GM18505 (cell line): ENCODE results near the gene PLB1.

Source experiments
- ATAC-seq: cut with Tn5 transposase; IDR thresholded peaks from one replicate; pipeline ENCODE4 v1.9.1; 2021; ENCODE audit not compliant: unreplicated experiment
- POLR2A ChIP-seq: IDR thresholded peaks from 4 replicates; pipeline ENCODE4 v1.6.1; 2011; ENCODE audit warnings: borderline replicate concordance; ENCODE audit not compliant: insufficient read depth, insufficient read length; ENCODE audit errors: extremely low read depth

The PLB1 gene

GRCh38 chr2:28495551-28496250 lies at the start of gene PLB1:
Gene PLB1, plus strand, starts transcription at chr2:28496060. Its CDS starts 55 bp downstream, at chr2:28496115.
- TF ChIP-seq POLR2A: no peak
- no peak for ATAC-seq

GRCh38 chr2:28446531-28446930 lies 49.3 kb upstream of the PLB1 start:
- no peak for ATAC-seq
- no peak for TF ChIP-seq POLR2A

GRCh38 chr2:28447086-28447485 lies 48.8 kb upstream of the PLB1 start:
- no peak for ATAC-seq
- no peak for TF ChIP-seq POLR2A

- no peak for TF ChIP-seq POLR2A
- no peak for ATAC-seq
Observed at GRCh38 chr2:28447943-28448792, 47.7 kb upstream of the PLB1 start.

- no peak for TF ChIP-seq POLR2A
- no peak for ATAC-seq
Observed at GRCh38 chr2:28448793-28449100, 47.1 kb upstream of the PLB1 start.

GRCh38 chr2:28449126-28449487 lies 46.8 kb upstream of the PLB1 start:
- no peak for ATAC-seq
- TF ChIP-seq POLR2A: no peak

- TF ChIP-seq POLR2A: no peak
- no peak for ATAC-seq
Observed at GRCh38 chr2:28449488-28450395, 46.1 kb upstream of the PLB1 start.

- ATAC-seq: no peak
- TF ChIP-seq POLR2A: no peak
Observed at GRCh38 chr2:28450901-28451565, 44.8 kb upstream of the PLB1 start.

- no peak for ATAC-seq
- no peak for TF ChIP-seq POLR2A
Observed at GRCh38 chr2:28451793-28452533, 43.9 kb upstream of the PLB1 start.

- TF ChIP-seq POLR2A: no peak
- ATAC-seq: no peak
Observed at GRCh38 chr2:28452534-28453081, 43.3 kb upstream of the PLB1 start.

- ATAC-seq: no peak
- no peak for TF ChIP-seq POLR2A
Observed at GRCh38 chr2:28453396-28453795, 42.5 kb upstream of the PLB1 start.

GRCh38 chr2:28454016-28454930 lies 41.6 kb upstream of the PLB1 start:
- no peak for ATAC-seq
- no peak for TF ChIP-seq POLR2A

GRCh38 chr2:28457237-28457636 lies 38.6 kb upstream of the PLB1 start:
- ATAC-seq: no peak
- no peak for TF ChIP-seq POLR2A
